Thyroid gland (tissue), 4 donors: ENCODE data around the gene NOS2. TPM values are rescaled to one million over a fixed set of nuclear protein-coding genes. Genes with fewer than 3 reads are reported as not detected.

ENCODE experiments used
- DNase-seq, 2 donors: peaks; one replicate each; pipeline ENCODE4 v3.0.0-alpha.2; 2019
- H3K27ac ChIP-seq, 3 donors: fragments of 200-600 bp; sonication (generic); 1 replicate in 2 of 3; 2 replicates in 1 of 3; pipeline ENCODE4 v1.5.1; 2016 to 2019; ENCODE audit warnings: mild to moderate bottlenecking in 1 of 3, moderate library complexity in 1 of 3
- H3K27me3 ChIP-seq: fragments of 200-600 bp; sonication (generic); one replicate; pipeline ENCODE4 v1.5.1; 2019
- H3K36me3 ChIP-seq, 2 donors: fragments of 200-600 bp; sonication (generic); one replicate each; pipeline ENCODE4 v1.5.1; 2016 to 2019
- H3K4me1 ChIP-seq, 2 donors: fragments of 200-600 bp; sonication (generic); one replicate each; pipeline ENCODE4 v1.5.1; 2017 to 2019
- H3K4me3 ChIP-seq, 3 donors: fragments of 200-600 bp; sonication (generic); replicated peaks in 1 of 3; 1 replicate in 2 of 3; 2 replicates in 1 of 3; pipeline ENCODE4 v1.5.1; 2016; ENCODE audit warnings: mild to moderate bottlenecking in 1 of 3
- H3K9me3 ChIP-seq: fragments of 200-600 bp; sonication (generic); one replicate; pipeline ENCODE4 v1.5.1; 2017
- CTCF ChIP-seq, 6 experiments: fragments of 200-600 bp in 3 of 6; fragments of 450-650 bp in 3 of 6; sonication (generic) in 3 of 6; IDR thresholded peaks; one replicate each; pipeline ENCODE4 v1.5.1; 2016 to 2019; ENCODE audit warnings: antibody characterized with exemption in 6 of 6, mild to moderate bottlenecking in 2 of 6, inconsistent platforms in 1 of 6, moderate library complexity in 1 of 6
- POLR2A ChIP-seq, 2 donors: fragments of 450-650 bp; IDR thresholded peaks; one replicate each; pipeline ENCODE4 v1.6.1; 2017; ENCODE audit warnings: antibody characterized with exemption in 2 of 2, mild to moderate bottlenecking in 2 of 2, moderate library complexity in 1 of 2
- WGBS, 2 donors: methylation state at CpG; one replicate each; pipeline ENCODE4 v1.1.5; 2017; 5-methylcytosine and 5-hydroxymethylcytosine counted together
- intact Hi-C: fragments of 100-400 bp; cut with DNase I; formaldehyde crosslinking; loops from one replicate; pipeline ENCODE4 v1.15.1; 2023
- total RNA-seq, 4 donors: library from RNA; depleted of rRNA; stranded (reverse); fragments of >200 nt; gene quantifications; one replicate each; pipeline ENCODE4 v1.2.3, GENCODE V29; 2016

Gene NOS2
- total RNA-seq, 4 donors from 2014 or later = 0.22 to 1.1 TPM; not detected in 2

- no peak for TF ChIP-seq POLR2A (IDR thresholded peaks at IDR 0.05)
- no peak for TF ChIP-seq CTCF (IDR thresholded peaks at IDR 0.05)
- 96 to 98% methylated on average over 1 of the region's 1 CpG for WGBS, 2 donors
- Histone ChIP-seq H3K9me3 (no peaks in the 10 kb centered on the region), H3K4me1 (peaks cover 0 to 5% of the 10 kb centered on the region in 2 donors), H3K27me3 (no peaks in the 10 kb centered on the region), H3K4me3 (no peak overlapping the region), H3K36me3 (no peaks in the 10 kb centered on the region), H3K27ac (no peak overlapping the region)
- DNase-seq = no peak
- intact Hi-C loops = loop anchor here (5.0 kb wide), 2 partner anchors 68 to 443 kb away; no protein-coding TSS in a partner anchor
Observed at GRCh38 chr17:27809555-27809954, 9.2 kb upstream of the NOS2 start.

GRCh38 chr17:27808628-27809027 lies 8.3 kb upstream of the NOS2 start:
- TF ChIP-seq POLR2A (IDR thresholded peaks at IDR 0.05) = no peak
- Histone ChIP-seq H3K4me3 (no peak overlapping the region), H3K27ac (no peak overlapping the region), H3K4me1 (peaks cover 0 to 5% of the 10 kb centered on the region in 2 donors), H3K36me3 (no peaks in the 10 kb centered on the region), H3K27me3 (no peaks in the 10 kb centered on the region), H3K9me3 (no peaks in the 10 kb centered on the region)
- intact Hi-C loops = loop anchor here (5.0 kb wide), 2 partner anchors 69 to 444 kb away; no protein-coding TSS in a partner anchor
- DNase-seq = no peak
- 65 to 83% methylated on average over 4 of the region's 4 CpGs for WGBS, 2 donors

- H3K4me1 ChIP-seq = peaks cover 0 to 5% of the 10 kb centered on the region in 2 donors
- no peaks in the 10 kb centered on the region for H3K36me3 ChIP-seq
- no peak overlapping the region for H3K27ac ChIP-seq
- peak; percentile 12 to 30 for DNase-seq
- 73 to 77% methylated on average over 17 of the region's 17 CpGs for WGBS, 2 donors
- intact Hi-C loops = loop anchor here (5.0 kb wide), 2 partner anchors 69 to 444 kb away; no protein-coding TSS in a partner anchor
- TF ChIP-seq POLR2A (IDR thresholded peaks at IDR 0.05) = no peak
- TF ChIP-seq CTCF (IDR thresholded peaks at IDR 0.05) = no peak
- H3K27me3 ChIP-seq = no peaks in the 10 kb centered on the region
- H3K9me3 ChIP-seq = no peaks in the 10 kb centered on the region
- H3K4me3 ChIP-seq = no peak overlapping the region
Observed at GRCh38 chr17:27807567-27808470, 7.5 kb upstream of the NOS2 start.

- DNase-seq = peak; percentile 83 to 88
- Histone ChIP-seq H3K4me3 (no peak overlapping the region), H3K36me3 (no peaks in the 10 kb centered on the region), H3K4me1 (peaks cover 0 to 5% of the 10 kb centered on the region in 2 donors), H3K9me3 (no peaks in the 10 kb centered on the region), H3K27me3 (no peaks in the 10 kb centered on the region), H3K27ac (no peak overlapping the region)
- no peak for TF ChIP-seq POLR2A (IDR thresholded peaks at IDR 0.05)
- TF ChIP-seq CTCF (IDR thresholded peaks at IDR 0.05) = peak; percentile 62 to 92 (median 84)
- 1 to 5% methylated on average over 11 to 14 of the region's 14 CpGs for WGBS, 2 donors
- intact Hi-C loops = loop anchor here (5.0 kb wide), 2 partner anchors 72 to 447 kb away; no protein-coding TSS in a partner anchor
Observed at GRCh38 chr17:27805520-27806146, 5.3 kb upstream of the NOS2 start.

GRCh38 chr17:27804113-27804512 lies 3.8 kb upstream of the NOS2 start:
- no peak overlapping the region for H3K27ac ChIP-seq
- no peaks in the 10 kb centered on the region for H3K36me3 ChIP-seq
- H3K4me3 ChIP-seq = no peak overlapping the region
- H3K4me1 ChIP-seq = peaks cover 0 to 5% of the 10 kb centered on the region in 2 donors
- intact Hi-C loops = no loop called here
- WGBS, 2 donors = 66 to 74% methylated on average over 10 of the region's 10 CpGs
- TF ChIP-seq CTCF (IDR thresholded peaks at IDR 0.05) = no peak
- TF ChIP-seq POLR2A (IDR thresholded peaks at IDR 0.05) = no peak
- no peak for DNase-seq
- H3K27me3 ChIP-seq = no peaks in the 10 kb centered on the region
- no peaks in the 10 kb centered on the region for H3K9me3 ChIP-seq
